ENCODE measurements around the gene CALCR. TPM values are rescaled to one million over a fixed set of nuclear protein-coding genes. Genes with fewer than 3 reads are reported as not detected.
"Not testable (repeated sequence)": the region's sequence is repeated elsewhere in the genome, so short reads cannot be mapped to it uniquely, and the experiment has no call there.

Gene CALCR
- total and polyA plus RNA-seq, 9 of the 15 experiments (the other 6 are each of a cell fraction or from before 2014, with no cell fraction given), result 0.04 to 0.14 (median 0.09) TPM; not detected in 3

DNA sequence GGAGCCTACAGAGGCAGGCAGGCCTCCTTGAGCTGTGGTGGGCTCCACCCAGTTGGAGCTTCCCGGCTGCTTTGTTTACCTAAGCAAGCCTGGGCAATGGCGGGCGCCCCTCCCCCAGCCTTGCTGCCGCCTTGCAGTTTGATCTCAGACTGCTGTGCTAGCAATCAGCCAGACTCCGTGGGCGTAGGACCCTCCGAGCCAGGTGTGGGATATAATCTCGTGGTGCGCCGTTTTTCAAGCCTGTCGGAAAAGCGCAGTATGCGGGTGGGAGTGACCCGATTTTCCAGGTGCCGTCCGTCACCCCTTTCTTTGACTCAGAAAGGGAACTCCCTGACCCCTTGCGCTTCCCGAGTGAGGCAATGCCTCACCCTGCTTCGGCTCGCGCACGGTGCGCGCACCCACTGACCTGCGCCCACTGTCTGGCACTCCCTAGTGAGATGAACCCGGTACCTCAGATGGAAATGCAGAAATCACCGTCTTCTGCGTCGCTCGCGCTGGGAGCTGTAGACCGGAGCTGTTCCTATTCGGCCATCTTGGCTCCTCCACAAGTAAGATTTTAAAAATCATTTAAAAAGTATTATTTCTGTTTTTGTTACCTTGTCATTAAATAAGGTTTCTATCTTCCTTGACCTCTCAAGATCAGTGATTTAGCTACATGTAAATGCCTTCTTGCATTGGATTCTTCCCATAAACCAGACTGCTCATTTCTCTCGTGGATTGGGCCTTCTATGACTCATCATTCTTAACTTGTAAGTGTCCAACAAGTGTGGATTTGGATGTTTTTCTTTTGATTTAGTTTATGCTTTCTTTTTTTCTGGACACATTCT, 16.9 kb upstream of the CALCR start (continued):
- 0 out of 2 replicates have a peak, but pooled peaks have one; percentile 18 for TF ChIP-seq MTA1 (IDR thresholded peaks at IDR 0.05; ENCODE audit: borderline replicate concordance)
- TF ChIP-seq CEBPB (tag; IDR thresholded peaks at IDR 0.05), result peak; percentile 73
- peak; percentile 46; the same call in 1 of the 2 replicates for TF ChIP-seq KLF6 (CRISPR knock-in tag; IDR thresholded peaks at IDR 0.05; ENCODE audit: borderline replicate concordance)
- TF ChIP-seq ZNF592 (IDR thresholded peaks at IDR 0.05), result peak; percentile 75
- peak; percentile 19; the same call in 1 of the 2 replicates for TF ChIP-seq HDAC2 (IDR thresholded peaks at IDR 0.05)
- 0 out of 2 replicates have a peak, but pooled peaks have one; percentile 51 for TF ChIP-seq ZNF3 (CRISPR knock-in tag; IDR thresholded peaks at IDR 0.05)
- peak; percentile 58; the same call in 1 of the 2 replicates for TF ChIP-seq ZNF551 (CRISPR knock-in tag; IDR thresholded peaks at IDR 0.05)
- TF ChIP-seq GTF2A2 (tag; IDR thresholded peaks at IDR 0.05), result peak; percentile 48; the same call in 1 of the 2 replicates
- TF ChIP-seq ATF7 (IDR thresholded peaks at IDR 0.05), result 0 out of 2 replicates have a peak, but pooled peaks have one; percentile 42
- TF ChIP-seq CEBPG (CRISPR knock-in tag; IDR thresholded peaks at IDR 0.05), result not testable (repeated sequence)
- TF ChIP-seq CEBPG (tag; conservative IDR thresholded peaks at IDR 0.05 in 1 of 2, IDR thresholded peaks at IDR 0.05 in 1 of 2), result peak in 1 of 2 experiments; percentile 56; a peak in 2 of 4 replicates
- TF ChIP-seq, protein P1, sequence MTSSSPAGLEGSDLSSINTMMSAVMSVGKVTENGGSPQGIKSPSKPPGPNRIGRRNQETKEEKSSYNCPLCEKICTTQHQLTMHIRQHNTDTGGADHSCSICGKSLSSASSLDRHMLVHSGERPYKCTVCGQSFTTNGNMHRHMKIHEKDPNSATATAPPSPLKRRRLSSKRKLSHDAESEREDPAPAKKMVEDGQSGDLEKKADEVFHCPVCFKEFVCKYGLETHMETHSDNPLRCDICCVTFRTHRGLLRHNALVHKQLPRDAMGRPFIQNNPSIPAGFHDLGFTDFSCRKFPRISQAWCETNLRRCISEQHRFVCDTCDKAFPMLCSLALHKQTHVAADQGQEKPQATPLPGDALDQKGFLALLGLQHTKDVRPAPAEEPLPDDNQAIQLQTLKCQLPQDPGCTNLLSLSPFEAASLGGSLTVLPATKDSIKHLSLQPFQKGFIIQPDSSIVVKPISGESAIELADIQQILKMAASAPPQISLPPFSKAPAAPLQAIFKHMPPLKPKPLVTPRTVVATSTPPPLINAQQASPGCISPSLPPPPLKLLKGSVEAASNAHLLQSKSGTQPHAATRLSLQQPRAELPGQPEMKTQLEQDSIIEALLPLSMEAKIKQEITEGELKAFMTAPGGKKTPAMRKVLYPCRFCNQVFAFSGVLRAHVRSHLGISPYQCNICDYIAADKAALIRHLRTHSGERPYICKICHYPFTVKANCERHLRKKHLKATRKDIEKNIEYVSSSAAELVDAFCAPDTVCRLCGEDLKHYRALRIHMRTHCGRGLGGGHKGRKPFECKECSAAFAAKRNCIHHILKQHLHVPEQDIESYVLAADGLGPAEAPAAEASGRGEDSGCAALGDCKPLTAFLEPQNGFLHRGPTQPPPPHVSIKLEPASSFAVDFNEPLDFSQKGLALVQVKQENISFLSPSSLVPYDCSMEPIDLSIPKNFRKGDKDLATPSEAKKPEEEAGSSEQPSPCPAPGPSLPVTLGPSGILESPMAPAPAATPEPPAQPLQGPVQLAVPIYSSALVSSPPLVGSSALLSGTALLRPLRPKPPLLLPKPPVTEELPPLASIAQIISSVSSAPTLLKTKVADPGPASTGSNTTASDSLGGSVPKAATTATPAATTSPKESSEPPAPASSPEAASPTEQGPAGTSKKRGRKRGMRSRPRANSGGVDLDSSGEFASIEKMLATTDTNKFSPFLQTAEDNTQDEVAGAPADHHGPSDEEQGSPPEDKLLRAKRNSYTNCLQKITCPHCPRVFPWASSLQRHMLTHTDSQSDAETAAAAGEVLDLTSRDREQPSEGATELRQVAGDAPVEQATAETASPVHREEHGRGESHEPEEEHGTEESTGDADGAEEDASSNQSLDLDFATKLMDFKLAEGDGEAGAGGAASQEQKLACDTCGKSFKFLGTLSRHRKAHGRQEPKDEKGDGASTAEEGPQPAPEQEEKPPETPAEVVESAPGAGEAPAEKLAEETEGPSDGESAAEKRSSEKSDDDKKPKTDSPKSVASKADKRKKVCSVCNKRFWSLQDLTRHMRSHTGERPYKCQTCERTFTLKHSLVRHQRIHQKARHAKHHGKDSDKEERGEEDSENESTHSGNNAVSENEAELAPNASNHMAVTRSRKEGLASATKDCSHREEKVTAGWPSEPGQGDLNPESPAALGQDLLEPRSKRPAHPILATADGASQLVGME (CRISPR knock-in tag; IDR thresholded peaks at IDR 0.05), result 0 out of 2 replicates have a peak, but pooled peaks have one; percentile 47
- TF ChIP-seq MAZ (CRISPR knock-in tag; conservative IDR thresholded peaks at IDR 0.05 in 1 of 2, IDR thresholded peaks at IDR 0.05 in 1 of 2), result peak; percentile 37 to 45; a peak in 2 of 4 replicates
- TF ChIP-seq BRD9 (IDR thresholded peaks at IDR 0.05; ENCODE audit: low read depth, partially characterized antibody), result peak; percentile 84

Data from K562 (cell line).